ENCODE results near the gene MTA2.

The MTA2 gene

DNA sequence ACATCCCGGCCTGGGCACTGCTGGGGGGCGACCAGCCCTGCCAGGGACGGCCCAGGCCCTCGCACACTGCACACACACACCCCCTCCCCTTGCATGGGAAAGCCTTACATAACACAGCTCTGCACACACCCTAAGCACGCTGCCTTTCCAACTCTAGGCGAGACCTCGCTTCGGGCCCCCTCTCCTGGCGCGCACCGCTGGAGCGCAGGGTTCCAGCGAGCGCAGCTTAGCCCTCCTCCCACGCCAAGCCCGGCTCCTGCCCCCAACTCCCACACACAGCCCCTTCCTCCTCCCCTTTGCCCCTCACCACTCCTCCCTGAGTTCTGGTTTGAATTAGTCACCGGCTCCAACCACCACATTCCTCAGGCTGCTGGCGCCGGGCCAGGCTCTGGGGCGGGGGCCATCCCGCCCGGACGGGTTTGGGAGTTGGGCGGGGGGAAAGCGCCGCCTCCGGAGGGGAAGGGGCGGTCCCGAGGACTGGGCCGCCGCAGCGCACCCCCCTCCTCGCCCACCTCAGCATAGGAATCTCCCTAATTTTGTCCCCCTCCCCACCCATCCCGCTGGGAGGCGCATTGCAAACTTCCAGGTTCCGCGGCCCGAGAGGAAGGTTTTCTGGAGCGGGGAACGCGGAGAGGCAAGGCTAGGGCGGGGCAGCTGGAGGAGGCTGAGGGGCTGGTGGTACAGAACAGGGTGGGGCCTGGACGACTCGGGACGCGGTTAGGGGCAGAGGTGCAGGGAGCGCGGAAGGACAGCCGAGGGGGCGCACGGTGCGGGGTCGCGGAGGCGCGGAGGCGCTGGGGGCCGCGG lies 56.0 kb downstream of the MTA2 start:
- peak; percentile 79 for DNase-seq

- DNase-seq: no peak
Measured at GRCh38 chr11:62544581-62545436, 56.9 kb downstream of the MTA2 start.

DNA sequence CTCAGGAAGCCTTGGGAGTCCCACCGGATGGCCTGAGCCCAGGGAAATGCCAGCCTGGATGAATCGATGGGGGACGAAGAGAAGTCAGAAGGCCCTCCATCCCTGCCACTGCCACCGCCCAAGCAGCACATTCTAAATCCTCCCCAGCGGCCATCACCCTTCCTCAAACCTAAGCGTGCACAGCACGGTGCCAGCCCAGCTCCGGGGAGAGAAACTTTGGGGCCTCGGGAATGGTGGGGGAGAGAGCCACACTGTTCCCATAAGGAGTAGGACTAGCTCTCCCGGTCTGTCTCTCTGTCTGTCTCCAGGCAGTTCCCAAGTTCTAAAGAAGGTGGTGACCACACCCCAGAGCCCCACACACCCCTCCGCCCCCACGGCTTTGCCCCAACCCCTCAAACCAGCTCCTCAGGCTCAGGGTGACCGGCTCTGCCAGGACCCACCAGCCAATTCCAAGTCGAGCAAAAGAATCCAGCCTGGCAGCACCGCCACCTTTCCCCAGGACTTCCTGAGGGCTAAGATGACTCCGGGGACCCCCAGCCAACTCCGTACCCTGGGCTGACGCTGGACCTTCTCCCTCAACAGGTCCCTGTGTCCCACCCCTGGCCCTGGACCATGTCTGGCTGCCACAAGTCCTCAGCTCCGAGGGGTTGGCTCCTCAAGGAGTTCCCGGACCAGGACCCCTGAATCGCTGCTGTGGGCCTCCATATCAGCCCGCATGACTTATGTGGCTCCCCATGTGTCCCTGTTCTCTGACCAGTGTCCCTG lies 57.8 kb downstream of the MTA2 start:
- no peak for DNase-seq

Measured in activated CD8-positive, alpha-beta memory T cell treated with anti-CD3 and anti-CD28 coated beads for 24 hours (primary cell).